ENCODE data around the gene TMEM100.

DNA sequence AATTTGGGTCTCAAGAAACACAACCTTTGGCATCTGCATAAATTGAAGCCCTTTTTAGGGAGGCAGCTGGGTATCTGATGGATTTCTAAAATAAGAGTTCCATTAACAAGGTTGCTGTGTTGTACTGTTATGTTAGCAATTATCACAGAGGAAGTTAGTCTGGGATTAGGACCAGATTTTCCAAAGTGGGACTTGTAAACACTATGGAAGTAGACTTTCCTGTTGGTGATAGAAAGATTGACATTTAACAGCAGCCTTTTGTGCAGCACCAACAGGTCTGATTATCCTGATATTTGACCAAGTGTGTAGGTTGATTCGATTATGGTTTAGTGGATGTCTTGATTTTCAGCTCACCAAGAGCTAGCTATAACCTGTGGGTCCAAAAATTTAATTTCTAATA, 46.4 kb downstream of the TMEM100 start:
- TF ChIP-seq, protein P1, sequence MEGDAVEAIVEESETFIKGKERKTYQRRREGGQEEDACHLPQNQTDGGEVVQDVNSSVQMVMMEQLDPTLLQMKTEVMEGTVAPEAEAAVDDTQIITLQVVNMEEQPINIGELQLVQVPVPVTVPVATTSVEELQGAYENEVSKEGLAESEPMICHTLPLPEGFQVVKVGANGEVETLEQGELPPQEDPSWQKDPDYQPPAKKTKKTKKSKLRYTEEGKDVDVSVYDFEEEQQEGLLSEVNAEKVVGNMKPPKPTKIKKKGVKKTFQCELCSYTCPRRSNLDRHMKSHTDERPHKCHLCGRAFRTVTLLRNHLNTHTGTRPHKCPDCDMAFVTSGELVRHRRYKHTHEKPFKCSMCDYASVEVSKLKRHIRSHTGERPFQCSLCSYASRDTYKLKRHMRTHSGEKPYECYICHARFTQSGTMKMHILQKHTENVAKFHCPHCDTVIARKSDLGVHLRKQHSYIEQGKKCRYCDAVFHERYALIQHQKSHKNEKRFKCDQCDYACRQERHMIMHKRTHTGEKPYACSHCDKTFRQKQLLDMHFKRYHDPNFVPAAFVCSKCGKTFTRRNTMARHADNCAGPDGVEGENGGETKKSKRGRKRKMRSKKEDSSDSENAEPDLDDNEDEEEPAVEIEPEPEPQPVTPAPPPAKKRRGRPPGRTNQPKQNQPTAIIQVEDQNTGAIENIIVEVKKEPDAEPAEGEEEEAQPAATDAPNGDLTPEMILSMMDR (IDR thresholded peaks at IDR 0.05; ENCODE audit: low read length): no peak
- no peak for TF ChIP-seq EZH2phosphoT487 (IDR thresholded peaks at IDR 0.05; ENCODE audit: low read length)

Measured in MM.1S (cell line).